Peyer's patch (tissue), 4 donors: Measurements from ENCODE around the gene RRP1B. TPM values are rescaled to one million over a fixed set of nuclear protein-coding genes. Genes with fewer than 3 reads are reported as not detected.

Source experiments
- DNase-seq, 3 donors: peaks; one replicate each; pipeline ENCODE4 v3.0.0-alpha.2; 2017 to 2019
- H3K27ac ChIP-seq, 4 donors: fragments of 200-600 bp; sonication (generic); one replicate each; pipeline ENCODE4 v1.5.1; 2016 to 2019
- H3K27me3 ChIP-seq, 2 donors: fragments of 200-600 bp; sonication (generic); one replicate each; pipeline ENCODE4 v1.5.1; 2019
- H3K36me3 ChIP-seq, 3 donors: fragments of 200-600 bp; sonication (generic); one replicate each; pipeline ENCODE4 v1.5.1; 2016 to 2019
- H3K4me1 ChIP-seq, 4 donors: fragments of 200-600 bp; sonication (generic); one replicate each; pipeline ENCODE4 v1.5.1; 2016 to 2019
- H3K4me3 ChIP-seq, 4 donors: fragments of 200-600 bp; sonication (generic); 1 replicate in 3 of 4; 2 replicates in 1 of 4; pipeline ENCODE4 v1.5.1; 2016 to 2019; ENCODE audit warnings: mild to moderate bottlenecking in 1 of 4
- H3K9me3 ChIP-seq, 4 donors: fragments of 200-600 bp; sonication (generic); one replicate each; pipeline ENCODE4 v1.5.1; 2016 to 2019; ENCODE audit warnings: mild to moderate bottlenecking in 1 of 4
- CTCF ChIP-seq, 6 experiments: fragments of 450-650 bp in 4 of 6; fragments of 200-600 bp in 2 of 6; sonication (generic) in 1 of 6; IDR thresholded peaks; one replicate each; pipeline ENCODE4 v1.5.1; 2017 to 2019; ENCODE audit warnings: antibody characterized with exemption in 6 of 6, mild to moderate bottlenecking in 3 of 6, moderate library complexity in 1 of 6
- POLR2A ChIP-seq, 2 donors: fragments of 450-650 bp; IDR thresholded peaks; one replicate each; pipeline ENCODE4 v1.5.1; 2017; ENCODE audit warnings: antibody characterized with exemption in 2 of 2, mild to moderate bottlenecking in 2 of 2, moderate library complexity in 2 of 2
- total RNA-seq, 4 donors: library from RNA; depleted of rRNA; stranded (reverse); fragments of >200 nt; gene quantifications; one replicate each; pipeline ENCODE4 v1.1.0, GENCODE V29; 2016

Gene RRP1B
- total RNA-seq, 4 donors from 2014 or later, result 10.7 to 28.1 (median 14.1) TPM

DNA sequence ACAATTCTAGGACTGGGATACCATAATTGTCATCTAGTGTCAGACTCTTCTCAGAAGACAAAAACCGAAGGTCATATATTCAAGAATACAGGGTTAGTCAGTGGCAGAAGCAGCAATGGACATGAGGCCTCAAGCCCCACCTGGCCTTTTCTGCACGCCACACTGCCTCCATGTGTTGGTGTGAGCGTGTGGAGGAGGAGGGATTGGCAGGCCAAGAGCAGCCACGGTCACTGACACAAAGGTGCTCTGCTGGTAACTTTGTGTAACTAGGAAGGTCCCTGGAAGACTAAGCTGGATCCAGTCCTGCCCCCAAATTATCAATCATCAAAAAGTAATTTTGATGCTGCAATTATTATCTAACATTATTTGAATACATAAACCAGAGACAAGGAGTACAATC, 35.0 kb upstream of the RRP1B start:
- Histone ChIP-seq H3K9me3 (peaks cover 0 to 16% (median 0%) of the 10 kb centered on the region in 4 donors), H3K4me1 (no peaks in the 10 kb centered on the region), H3K4me3 (no peak overlapping the region), H3K27me3 (no peaks in the 10 kb centered on the region), H3K27ac (no peak overlapping the region), H3K36me3 (no peaks in the 10 kb centered on the region)
- TF ChIP-seq POLR2A (IDR thresholded peaks at IDR 0.05), result no peak
- no peak for TF ChIP-seq CTCF (IDR thresholded peaks at IDR 0.05)
- DNase-seq, result no peak

GRCh38 chr21:43626390-43626789, 33.0 kb upstream of the RRP1B start:
- DNase-seq, result no peak
- Histone ChIP-seq H3K9me3 (peaks cover 0 to 1% (median 0%) of the 10 kb centered on the region in 4 donors), H3K4me1 (no peaks in the 10 kb centered on the region)

GRCh38 chr21:43627527-43627926, 31.8 kb upstream of the RRP1B start:
- no peak for DNase-seq
- Histone ChIP-seq H3K4me3 (no peak overlapping the region), H3K36me3 (no peaks in the 10 kb centered on the region), H3K9me3 (no peaks in the 10 kb centered on the region), H3K27me3 (no peaks in the 10 kb centered on the region), H3K4me1 (no peaks in the 10 kb centered on the region), H3K27ac (no peak overlapping the region)
- TF ChIP-seq CTCF (IDR thresholded peaks at IDR 0.05), result no peak
- TF ChIP-seq POLR2A (IDR thresholded peaks at IDR 0.05), result no peak

More at GRCh38 chr21:43626390-43626789, 33.0 kb upstream of the RRP1B start:
- H3K27me3 ChIP-seq, result no peaks in the 10 kb centered on the region
- no peaks in the 10 kb centered on the region for H3K36me3 ChIP-seq
- no peak overlapping the region for H3K4me3 ChIP-seq
- H3K27ac ChIP-seq, result no peak overlapping the region
- TF ChIP-seq POLR2A (IDR thresholded peaks at IDR 0.05) (no peak), CTCF (IDR thresholded peaks at IDR 0.05) (no peak)

GRCh38 chr21:43631411-43632107, 27.8 kb upstream of the RRP1B start:
- no peaks in the 10 kb centered on the region for H3K27me3 ChIP-seq
- no peak overlapping the region for H3K27ac ChIP-seq
- no peak for TF ChIP-seq CTCF (IDR thresholded peaks at IDR 0.05)
- TF ChIP-seq POLR2A (IDR thresholded peaks at IDR 0.05), result no peak
- H3K9me3 ChIP-seq, result no peaks in the 10 kb centered on the region
- H3K4me1 ChIP-seq, result no peaks in the 10 kb centered on the region
- H3K36me3 ChIP-seq, result no peaks in the 10 kb centered on the region
- DNase-seq, result no peak
- no peak overlapping the region for H3K4me3 ChIP-seq

DNA sequence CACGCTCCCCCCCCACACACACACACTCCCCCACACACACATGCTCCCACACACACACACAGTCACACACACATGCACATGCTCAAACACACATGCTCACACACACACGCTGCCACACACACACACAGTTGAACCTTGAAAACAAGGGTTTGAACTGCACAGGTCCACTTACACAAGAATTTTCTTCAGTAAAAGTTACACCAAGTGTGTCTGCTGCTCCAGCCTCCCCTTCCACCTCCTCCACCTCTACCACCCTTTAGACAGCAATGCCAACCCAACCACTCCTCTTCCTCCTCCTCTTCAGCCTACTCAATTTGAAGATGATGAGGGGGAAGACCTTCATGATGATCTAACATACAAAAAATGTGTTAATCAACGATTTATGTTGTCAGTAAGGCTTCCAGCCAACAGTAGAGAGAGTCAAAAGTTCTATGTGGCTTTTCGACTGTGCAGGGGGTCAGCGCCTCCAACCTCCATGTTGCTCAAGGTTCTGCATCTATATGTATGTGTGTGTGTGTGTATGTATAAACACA, 26.9 kb upstream of the RRP1B start:
- Histone ChIP-seq H3K36me3 (no peaks in the 10 kb centered on the region), H3K27ac (no peak overlapping the region), H3K27me3 (no peaks in the 10 kb centered on the region), H3K4me3 (no peak overlapping the region), H3K4me1 (no peaks in the 10 kb centered on the region), H3K9me3 (no peaks in the 10 kb centered on the region)
- DNase-seq, result no peak
- TF ChIP-seq POLR2A (IDR thresholded peaks at IDR 0.05) (no peak), CTCF (IDR thresholded peaks at IDR 0.05) (no peak)
